Fibroblast of lung (primary cell): ENCODE results near the gene PCDHA5.

ENCODE experiments used
- EZH2 ChIP-seq: IDR thresholded peaks from 2 replicates; pipeline ENCODE4 v1.5.1; 2012; ENCODE audit warnings: low read length, control low read depth, mild to moderate bottlenecking; ENCODE audit errors: missing control alignments
- TF ChIP-seq, protein P1 (sequence below), 2 donors: IDR thresholded peaks in 1 of 2; conservative IDR thresholded peaks in 1 of 2; 1 replicate in 1 of 2; 2 replicates in 1 of 2; pipeline ENCODE4 v1.5.1; 2011 to 2012; ENCODE audit warnings: low read length in 2 of 2, control low read depth in 1 of 2, inconsistent platforms in 1 of 2, low read depth in 1 of 2, mild to moderate bottlenecking in 1 of 2

DNA sequence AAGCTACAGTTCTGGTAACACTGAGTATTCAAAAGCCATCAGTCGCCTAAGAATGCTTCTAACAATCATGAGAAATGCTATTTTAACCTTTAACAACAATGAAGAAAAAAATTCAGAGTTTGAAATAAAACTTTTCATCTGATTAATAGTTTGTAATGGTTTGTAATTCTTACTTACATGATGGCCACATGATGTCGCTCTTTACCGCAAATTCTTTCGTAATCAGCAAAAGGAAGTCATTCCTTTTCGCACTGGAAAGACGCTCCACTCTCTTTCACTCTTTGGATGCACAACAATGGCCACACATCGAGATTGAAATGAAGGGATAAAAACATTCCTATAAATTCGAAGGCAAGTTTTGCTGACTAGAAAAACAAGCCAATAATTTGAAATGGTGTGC, 12.6 kb downstream of the PCDHA5 start, which contains the start of gene PCDHA7:
- TF ChIP-seq EZH2, result no peak
- TF ChIP-seq, protein P1, sequence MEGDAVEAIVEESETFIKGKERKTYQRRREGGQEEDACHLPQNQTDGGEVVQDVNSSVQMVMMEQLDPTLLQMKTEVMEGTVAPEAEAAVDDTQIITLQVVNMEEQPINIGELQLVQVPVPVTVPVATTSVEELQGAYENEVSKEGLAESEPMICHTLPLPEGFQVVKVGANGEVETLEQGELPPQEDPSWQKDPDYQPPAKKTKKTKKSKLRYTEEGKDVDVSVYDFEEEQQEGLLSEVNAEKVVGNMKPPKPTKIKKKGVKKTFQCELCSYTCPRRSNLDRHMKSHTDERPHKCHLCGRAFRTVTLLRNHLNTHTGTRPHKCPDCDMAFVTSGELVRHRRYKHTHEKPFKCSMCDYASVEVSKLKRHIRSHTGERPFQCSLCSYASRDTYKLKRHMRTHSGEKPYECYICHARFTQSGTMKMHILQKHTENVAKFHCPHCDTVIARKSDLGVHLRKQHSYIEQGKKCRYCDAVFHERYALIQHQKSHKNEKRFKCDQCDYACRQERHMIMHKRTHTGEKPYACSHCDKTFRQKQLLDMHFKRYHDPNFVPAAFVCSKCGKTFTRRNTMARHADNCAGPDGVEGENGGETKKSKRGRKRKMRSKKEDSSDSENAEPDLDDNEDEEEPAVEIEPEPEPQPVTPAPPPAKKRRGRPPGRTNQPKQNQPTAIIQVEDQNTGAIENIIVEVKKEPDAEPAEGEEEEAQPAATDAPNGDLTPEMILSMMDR (conservative IDR thresholded peaks at IDR 0.05 in 1 of 2, IDR thresholded peaks at IDR 0.05 in 1 of 2; ENCODE audit: low read depth in 1 of 2, low read length in 2 of 2), result peak in 1 of 2 donors; percentile 1
